Endothelial cell of umbilical vein (primary cell): ENCODE results near the gene MESD. TPM values are rescaled to one million over a fixed set of nuclear protein-coding genes. Genes with fewer than 3 reads are reported as not detected.

ENCODE experiments used
- BruUV-seq: library from RNA; stranded (reverse); fragments of 400-500 nt; replicated peaks from 2 replicates; lab custom pipeline; 2021; lab: Mats Ljungman, UMichigan
- CTCF ChIA-PET: fragments of 300-600, 350-600 bp; sonication (Branson Sonifier 250); formaldehyde crosslinking; loops from one replicate; lab custom pipeline; 2021; ENCODE audit warnings: antibody characterized with exemption, inconsistent platforms; lab: Charles Lee
- POLR2A ChIA-PET: fragments of 300-600, 350-600 bp; sonication (Branson Sonifier 250); formaldehyde crosslinking; loops from one replicate; lab custom pipeline; 2021; ENCODE audit warnings: antibody characterized with exemption, inconsistent platforms; lab: Charles Lee
- DNase-seq: peaks from one replicate; pipeline ENCODE4 v3.0.0-alpha.2; 2011; ENCODE audit warnings: low read depth, low spot score
- FAIRE-seq: peaks from 2 replicates; lab custom pipeline; 2011; peaks lifted over from hg19 to GRCh38; lab: Jason Lieb, UNC
- H2AFZ ChIP-seq: 2 replicates; pipeline ENCODE4 v1.6.0; 2012; ENCODE audit warnings: low read depth, low read length, control low read depth, inconsistent platforms
- H3K27ac ChIP-seq: 2 replicates; pipeline ENCODE4 v1.5.1; 2011; ENCODE audit warnings: low read depth, mild to moderate bottlenecking, control low read depth, low read length, moderate library complexity; ENCODE audit not compliant: insufficient read depth
- H3K27me3 ChIP-seq, 2 experiments: 2 replicates each; pipeline versions ENCODE4 v1.6.0 to v1.6.1; 2011; ENCODE audit warnings: low read length in 2 of 2, mixed read lengths in 1 of 2; ENCODE audit not compliant: control insufficient read depth in 2 of 2, insufficient read depth in 2 of 2
- H3K36me3 ChIP-seq, 2 experiments: 2 replicates in 1 of 2; 3 replicates in 1 of 2; pipeline ENCODE4 v1.5.1; 2011; ENCODE audit warnings: low read length in 2 of 2, mild to moderate bottlenecking in 1 of 2, moderate library complexity in 1 of 2; ENCODE audit not compliant: control insufficient read depth in 2 of 2, insufficient read depth in 2 of 2; ENCODE audit errors: extremely low read depth in 1 of 2
- H3K4me1 ChIP-seq: 3 replicates; pipeline ENCODE4 v1.5.1; 2011; ENCODE audit warnings: mild to moderate bottlenecking, low read length; ENCODE audit not compliant: control insufficient read depth, insufficient read depth; ENCODE audit errors: extremely low read depth
- H3K4me2 ChIP-seq: 2 replicates; pipeline ENCODE4 v1.6.1; 2011; ENCODE audit warnings: low read length, control low read depth, mixed read lengths; ENCODE audit not compliant: insufficient read depth
- H3K4me3 ChIP-seq, 3 experiments: fragments of 200-600 bp in 1 of 3; sonication (generic), shearing (Covaris generic) in 1 of 3; replicated peaks in 1 of 3; 2 replicates each; pipeline ENCODE4 v1.5.1; 2011 to 2016; ENCODE audit warnings: control low read depth in 3 of 3, low read length in 3 of 3, mild to moderate bottlenecking in 2 of 3, inconsistent platforms in 1 of 3, low read depth in 1 of 3, moderate library complexity in 1 of 3; ENCODE audit not compliant: insufficient read depth in 1 of 3
- H3K79me2 ChIP-seq: 2 replicates; pipeline ENCODE4 v1.6.0; 2012; ENCODE audit warnings: low read length, inconsistent platforms; ENCODE audit not compliant: control insufficient read depth, insufficient read depth
- H3K9ac ChIP-seq: replicated peaks from 2 replicates; pipeline ENCODE3; 2011; ENCODE audit warnings: low read length, control low read depth; ENCODE audit not compliant: insufficient read depth; ENCODE audit errors: extremely low read depth
- H3K9me1 ChIP-seq: replicated peaks from 3 replicates; pipeline ENCODE4 v1.6.0; 2011; ENCODE audit warnings: mild to moderate bottlenecking, low read length; ENCODE audit not compliant: control insufficient read depth, insufficient read depth; ENCODE audit errors: extremely low read depth
- H3K9me3 ChIP-seq: replicated peaks from 2 replicates; pipeline ENCODE4 v1.5.1; 2012; ENCODE audit warnings: low read length, inconsistent platforms; ENCODE audit not compliant: control insufficient read depth, insufficient read depth
- H4K20me1 ChIP-seq: replicated peaks from 2 replicates; pipeline ENCODE3; 2011; ENCODE audit warnings: mild to moderate bottlenecking, low read length; ENCODE audit not compliant: control insufficient read depth, insufficient read depth; ENCODE audit errors: extremely low read depth
- CTCF ChIP-seq, 2 donors: IDR thresholded peaks; 1 replicate in 1 of 2; 2 replicates in 1 of 2; pipeline ENCODE4 v1.5.1; 2011; ENCODE audit warnings: low read length in 2 of 2, mild to moderate bottlenecking in 2 of 2, moderate library complexity in 2 of 2, control low read depth in 1 of 2, inconsistent platforms in 1 of 2, low read depth in 1 of 2; ENCODE audit not compliant: insufficient read depth in 1 of 2; ENCODE audit errors: extremely low read depth in 1 of 2
- EZH2 ChIP-seq: IDR thresholded peaks from 2 replicates; pipeline ENCODE4 v1.6.1; 2012; ENCODE audit warnings: borderline replicate concordance, low read depth, mild to moderate bottlenecking, moderate library complexity, low read length, inconsistent platforms; ENCODE audit not compliant: severe bottlenecking
- FOS ChIP-seq: IDR thresholded peaks from 2 replicates; pipeline ENCODE4 v1.6.1; 2011; ENCODE audit warnings: mild to moderate bottlenecking, low read length, moderate library complexity, borderline replicate concordance; ENCODE audit not compliant: insufficient read depth
- GATA2 ChIP-seq: IDR thresholded peaks from 2 replicates; pipeline ENCODE4 v1.7.0; 2011; ENCODE audit warnings: low read depth, mild to moderate bottlenecking, moderate library complexity, mixed read lengths, low read length; ENCODE audit not compliant: insufficient read length, insufficient read depth
- JUN ChIP-seq: IDR thresholded peaks from 2 replicates; pipeline ENCODE4 v1.6.1; 2011; ENCODE audit warnings: borderline replicate concordance, low read depth; ENCODE audit not compliant: insufficient read length, insufficient read depth
- MAX ChIP-seq: IDR thresholded peaks from 2 replicates; pipeline ENCODE4 v1.6.1; 2011; ENCODE audit not compliant: insufficient read depth, insufficient read length
- MYC ChIP-seq: IDR thresholded peaks from one replicate; pipeline ENCODE4 v1.6.1; 2011; ENCODE audit warnings: mild to moderate bottlenecking, low read depth, low read length
- POLR2A ChIP-seq: IDR thresholded peaks from 2 replicates; pipeline ENCODE4 v1.6.1; 2012; ENCODE audit warnings: low read depth, mild to moderate bottlenecking, control low read depth, low read length
- POLR2AphosphoS5 ChIP-seq: IDR thresholded peaks from 2 replicates; pipeline ENCODE4 v1.6.1; 2012; ENCODE audit warnings: low read depth, mild to moderate bottlenecking, control low read depth, low read length, moderate library complexity; ENCODE audit not compliant: insufficient read depth
- dilution Hi-C: fragments of 300-500 bp; cut with MboI; formaldehyde crosslinking; loops from one replicate; pipeline ENCODE4 v1.15.0; 2019; ENCODE audit warnings: low sequenced_read_pairs; ENCODE audit not compliant: extremely low pct_ligation_motif_present
- intact Hi-C: fragments of 100-400 bp; cut with micrococcal nuclease; formaldehyde crosslinking; loops from one replicate; pipeline ENCODE4 v1.10.0; 2022
- polyA plus RNA-seq, 4 experiments: library from polyadenylated mRNA; depleted of rRNA in 3 of 4; stranded (reverse) in 3 of 4; unstranded in 1 of 4; fragments of >200 nt; gene quantifications; 2 replicates each; pipeline versions ENCODE4 v1.2.1 to v1.2.3, GENCODE V29; 2011 to 2012; ENCODE audit warnings: missing spikeins in 1 of 4
- total RNA-seq: library from RNA; stranded (reverse); gene quantifications from 2 replicates; pipeline ENCODE4 v1.2.3, GENCODE V29; 2021

MESD gene
- total and polyA plus RNA-seq, 2 donors (not counting 3 experiments of a cell fraction or from before 2014, with no cell fraction given) = 12.8 to 30.5 TPM

GRCh38 chr15:80918196-80918783 is 71.3 kb downstream of the MESD start:
- H3K9me1 ChIP-seq = no peaks in the 10 kb centered on the region
- H2AFZ ChIP-seq = no peak overlapping the region
- H4K20me1 ChIP-seq = no peaks in the 10 kb centered on the region
- ChIA-PET POLR2A (no interaction called here), CTCF (no interaction called here)
- TF ChIP-seq CTCF (IDR thresholded peaks at IDR 0.05; ENCODE audit: extremely low read depth in 1 of 2, insufficient read depth in 1 of 2, low read depth in 1 of 2, low read length in 2 of 2) = no peak
- no peak for TF ChIP-seq FOS
- TF ChIP-seq EZH2 = no peak
- no peak for TF ChIP-seq POLR2AphosphoS5
- TF ChIP-seq MAX = no peak
- TF ChIP-seq POLR2A = no peak
- TF ChIP-seq GATA2 = no peak
- TF ChIP-seq MYC = no peak
- TF ChIP-seq JUN = no peak
- no peak overlapping the region for H3K4me2 ChIP-seq
- H3K27me3 ChIP-seq = no peaks in the 10 kb centered on the region
- no peaks in the 10 kb centered on the region for H3K79me2 ChIP-seq
- H3K9me3 ChIP-seq = no peaks in the 10 kb centered on the region
- no TSS peak for BruUV-seq
- no peaks in the 10 kb centered on the region for H3K4me1 ChIP-seq
- H3K27ac ChIP-seq = no peak overlapping the region
- dilution Hi-C loops (no loop called here), intact Hi-C loops (no loop called here)
- FAIRE-seq (no peak), DNase-seq (no peak)
- no peak overlapping the region for H3K9ac ChIP-seq
- H3K36me3 ChIP-seq = no peaks in the 10 kb centered on the region
- no peak overlapping the region for H3K4me3 ChIP-seq
